Stimulated activated CD8-positive, alpha-beta memory T cell treated with anti-CD3 and anti-CD28 coated beads, Interleukin-4, amount 100 ng/mL, for 24 hours (primary cell): Measurements from ENCODE around the gene PAX7.
"Not testable (repeated sequence)": the region's sequence is repeated elsewhere in the genome, so short reads cannot be mapped to it uniquely, and the experiment has no call there.

Experiments used
- DNase-seq: peaks from one replicate; pipeline ENCODE4 v3.0.0-alpha.2; 2020; ENCODE audit warnings: low read depth

Gene PAX7

DNA sequence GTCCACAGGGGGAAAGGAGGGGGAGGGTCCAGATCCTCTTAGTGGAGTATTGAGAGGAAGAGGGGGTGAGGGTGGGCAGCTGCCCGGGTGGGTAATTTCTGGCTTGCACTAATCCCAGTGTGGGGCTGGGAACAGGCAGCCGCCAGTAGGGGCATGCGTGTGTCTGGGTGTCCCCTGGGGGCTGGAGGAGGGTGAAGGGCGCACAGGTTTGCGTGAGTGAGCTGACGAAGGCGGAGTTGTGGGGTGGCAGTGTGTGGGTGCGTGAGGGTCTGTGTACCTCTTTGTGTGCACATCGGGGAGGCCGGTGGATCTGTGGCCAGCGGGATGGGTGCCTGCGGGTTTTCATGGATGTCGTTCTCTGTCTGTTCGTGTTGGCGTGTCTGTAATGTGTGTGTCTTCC lies 97.3 kb downstream of the PAX7 start:
- DNase-seq, result no peak

DNA sequence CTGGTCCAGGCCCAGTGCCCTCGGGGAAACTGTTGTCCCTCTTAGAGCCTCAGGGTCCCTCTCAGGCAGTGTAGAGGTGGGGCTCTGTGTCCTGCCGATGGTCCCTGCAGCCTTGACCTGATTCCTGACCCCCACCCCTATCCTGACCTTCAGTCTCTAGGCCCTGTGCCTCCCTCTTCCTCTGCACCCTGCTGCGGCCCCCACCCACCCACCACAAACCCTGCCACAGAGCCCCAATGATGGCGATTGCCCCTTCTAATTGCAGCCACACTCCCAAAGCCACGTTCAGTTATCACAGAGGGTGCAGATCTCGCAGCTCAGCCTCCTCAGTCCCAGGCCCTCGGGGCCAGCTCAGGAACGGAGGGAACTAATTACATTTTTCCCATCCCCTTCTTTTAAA lies 99.7 kb downstream of the PAX7 start:
- DNase-seq, result no peak

DNA sequence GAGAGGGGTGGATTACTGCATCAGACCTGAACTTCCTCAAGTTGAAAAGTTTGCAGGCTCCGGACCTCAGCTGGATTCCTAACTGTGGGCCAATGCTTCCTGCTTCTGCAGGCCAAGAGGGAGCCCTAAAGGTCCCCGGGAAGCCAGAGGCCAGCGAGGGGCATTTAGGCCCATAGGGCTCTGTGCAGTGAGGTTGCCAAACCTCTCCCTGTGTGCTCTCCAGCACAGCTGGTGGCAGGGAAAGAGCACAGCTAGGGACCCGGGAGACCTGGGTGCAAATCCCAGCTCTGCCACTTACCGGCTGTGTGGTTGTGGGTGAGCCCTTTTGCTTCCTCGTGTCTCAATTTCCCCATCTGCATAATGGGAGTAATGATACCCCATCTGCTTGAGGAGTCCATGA lies 100.5 kb downstream of the PAX7 start:
- no peak for DNase-seq

DNA sequence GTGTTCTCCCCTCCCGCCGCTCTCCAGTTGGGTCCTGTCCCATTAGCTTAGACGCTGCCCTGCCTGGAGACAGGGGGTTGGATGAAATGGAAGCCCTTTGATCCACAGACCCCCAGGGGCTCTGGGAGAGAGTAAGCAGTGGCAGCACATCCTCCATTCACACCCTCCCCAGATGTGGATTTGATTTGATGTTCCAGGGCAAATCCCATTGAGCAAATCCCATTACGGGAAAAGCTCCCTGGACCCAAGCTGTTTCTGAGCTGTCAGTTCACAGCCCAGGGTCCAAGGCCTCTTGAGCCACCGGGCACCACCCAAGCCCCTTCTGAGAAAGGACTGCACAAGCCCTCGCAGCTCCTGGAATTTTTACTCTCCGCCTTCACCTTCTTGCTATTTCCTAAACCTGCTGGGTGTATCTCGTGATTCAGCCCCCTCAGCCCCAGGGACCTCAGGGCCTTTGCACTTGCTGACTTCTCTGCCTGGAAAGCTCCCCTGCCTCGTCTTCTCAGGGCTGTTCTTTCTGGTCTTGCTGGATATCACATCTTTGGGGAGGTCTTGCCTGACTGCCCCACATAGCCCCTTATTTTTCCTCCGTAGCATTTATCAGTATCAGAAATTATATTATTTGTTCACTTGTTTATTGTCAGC lies 101.1 kb downstream of the PAX7 start:
- no peak for DNase-seq

DNA sequence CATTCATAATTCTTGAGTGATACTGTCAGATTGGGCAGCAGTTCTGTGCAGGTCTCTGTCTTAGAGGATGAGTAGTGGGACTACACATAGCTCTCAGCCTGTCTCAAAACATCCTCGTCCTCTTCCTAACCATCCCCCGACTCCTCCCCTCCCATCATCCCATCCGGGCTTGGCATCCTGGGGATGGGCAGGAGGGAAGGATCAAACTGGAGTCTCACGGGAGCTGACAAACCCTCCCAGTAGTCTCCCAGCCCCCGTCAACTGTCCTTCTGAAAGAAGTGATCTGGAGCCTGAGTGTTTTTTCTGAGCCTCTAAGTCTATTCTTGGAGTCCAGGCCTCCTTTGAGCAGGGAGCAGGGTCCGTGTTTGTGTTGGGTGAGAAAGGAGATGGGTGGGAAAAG lies 102.0 kb downstream of the PAX7 start:
- DNase-seq, result no peak

DNA sequence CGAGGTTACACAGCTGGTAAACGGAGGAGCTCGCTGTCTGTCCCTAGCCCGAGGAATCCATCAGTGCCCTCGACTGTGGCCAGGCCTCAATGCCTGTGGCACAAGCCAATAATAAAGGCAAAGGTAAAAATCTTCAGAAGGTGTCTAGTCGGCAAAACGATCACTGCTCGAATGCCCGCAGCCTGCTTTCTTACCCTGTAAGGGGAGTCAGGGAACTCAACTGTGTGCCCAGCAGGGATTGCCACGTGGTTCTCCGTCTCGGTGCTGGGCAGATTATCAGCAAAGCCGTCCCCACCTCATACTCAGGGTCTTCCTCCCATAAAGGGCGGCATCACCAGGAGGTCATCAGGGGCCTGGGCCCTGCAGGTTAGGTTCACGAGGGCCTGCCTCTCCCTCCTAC lies 103.4 kb downstream of the PAX7 start:
- DNase-seq, result no peak

DNA sequence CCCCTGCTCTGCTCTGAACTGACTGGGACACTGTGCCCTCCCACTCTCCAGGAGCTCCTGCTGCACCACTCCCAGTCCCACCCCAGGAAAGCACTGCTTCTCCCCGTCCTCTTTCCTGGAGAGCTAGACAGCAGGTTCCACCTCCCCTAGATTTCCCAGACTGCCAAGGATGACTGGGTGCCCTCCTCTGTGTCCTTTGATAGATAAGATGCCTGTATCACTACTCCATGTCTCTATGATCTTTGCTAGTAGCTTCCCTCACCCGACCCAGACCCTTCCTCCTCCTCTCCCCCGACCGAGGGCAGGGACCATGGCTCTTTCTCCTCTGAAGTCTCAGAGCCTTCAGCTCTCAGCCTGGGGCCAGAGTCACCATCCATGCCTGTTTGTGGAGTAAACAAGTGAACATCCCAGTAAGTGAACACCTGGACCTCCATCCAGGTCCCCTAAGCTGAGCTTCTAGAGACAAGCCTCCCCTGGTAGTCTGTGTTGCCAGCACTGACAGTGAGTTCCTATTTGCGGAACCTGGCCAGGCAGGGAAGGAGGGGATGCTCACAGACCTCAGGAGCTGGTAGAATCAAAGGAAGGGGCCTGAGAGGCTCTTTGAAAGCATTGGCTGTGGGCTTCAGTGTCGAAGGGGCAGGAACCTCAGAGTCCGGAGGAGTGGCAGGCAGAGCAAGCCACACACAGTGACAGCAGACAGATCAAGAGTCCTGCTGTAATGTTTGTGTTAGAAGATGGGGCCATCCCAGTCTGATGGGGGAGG lies 104.0 kb downstream of the PAX7 start:
- no peak for DNase-seq

DNA sequence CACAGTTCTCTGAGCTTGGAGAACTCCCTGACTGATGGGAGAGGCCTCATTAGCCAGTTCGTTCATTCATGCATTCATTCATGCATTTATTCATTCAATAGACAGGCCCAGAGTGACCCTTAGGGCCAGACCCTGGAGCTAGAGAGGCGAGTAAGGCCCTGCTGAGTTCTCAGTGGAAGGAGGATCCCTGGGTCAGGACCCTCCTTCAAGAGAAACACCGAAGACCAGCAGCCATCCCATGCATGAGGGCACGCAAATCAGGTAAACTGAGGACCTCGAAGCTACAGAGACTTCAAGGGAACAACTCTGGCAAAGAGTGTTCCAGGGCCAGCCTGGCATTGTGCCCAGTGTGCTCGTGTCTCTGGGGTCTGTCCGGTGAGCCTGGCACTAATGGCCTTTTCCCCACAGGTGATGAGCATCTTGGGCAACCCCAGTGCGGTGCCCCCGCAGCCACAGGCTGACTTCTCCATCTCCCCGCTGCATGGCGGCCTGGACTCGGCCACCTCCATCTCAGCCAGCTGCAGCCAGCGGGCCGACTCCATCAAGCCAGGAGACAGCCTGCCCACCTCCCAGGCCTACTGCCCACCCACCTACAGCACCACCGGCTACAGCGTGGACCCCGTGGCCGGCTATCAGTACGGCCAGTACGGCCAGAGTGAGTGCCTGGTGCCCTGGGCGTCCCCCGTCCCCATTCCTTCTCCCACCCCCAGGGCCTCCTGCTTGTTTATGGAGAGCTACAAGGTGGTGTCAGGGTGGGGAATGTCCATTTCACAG lies 104.8 kb downstream of the PAX7 start:
- DNase-seq, result no peak

DNA sequence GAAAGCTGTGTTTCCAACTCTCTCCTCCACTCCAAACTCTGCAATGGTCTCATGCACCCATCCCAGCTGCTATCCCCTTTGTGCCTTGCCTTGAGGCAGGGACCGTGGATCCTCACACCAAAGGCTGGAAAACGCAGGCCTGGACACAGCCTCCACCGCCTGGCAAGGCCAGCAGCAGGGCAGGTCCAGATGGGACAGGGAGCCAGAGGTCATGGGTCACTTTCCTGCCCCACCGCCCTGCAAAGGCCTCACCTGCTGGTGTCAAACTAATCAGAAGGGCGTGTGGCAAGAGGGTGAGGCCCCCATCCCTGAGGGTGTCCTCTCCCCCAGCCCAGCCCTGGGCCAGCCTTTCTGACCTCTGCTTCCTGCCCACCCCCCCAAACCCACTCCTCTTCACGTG lies 106.3 kb downstream of the PAX7 start:
- no peak for DNase-seq

DNA sequence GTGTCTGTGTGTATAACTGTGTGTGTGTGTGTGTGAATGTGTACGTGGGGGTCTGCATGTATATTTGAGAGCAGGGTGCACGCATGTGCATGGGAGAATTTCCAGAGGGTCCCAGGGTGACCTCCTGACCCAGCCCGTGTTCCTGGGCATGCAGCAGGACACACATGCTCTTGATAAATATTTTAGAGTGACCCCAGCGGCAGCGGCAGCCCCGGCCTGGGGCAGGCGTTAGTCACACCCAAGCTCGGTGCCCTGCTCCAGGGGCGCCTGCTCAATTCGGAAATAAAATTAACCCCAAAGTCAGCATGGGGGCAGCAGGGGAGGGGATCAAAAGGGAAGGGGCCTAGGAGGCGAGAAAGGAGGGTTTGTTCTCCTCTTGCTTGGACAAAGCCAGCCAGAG lies 107.5 kb downstream of the PAX7 start:
- no peak for DNase-seq

DNA sequence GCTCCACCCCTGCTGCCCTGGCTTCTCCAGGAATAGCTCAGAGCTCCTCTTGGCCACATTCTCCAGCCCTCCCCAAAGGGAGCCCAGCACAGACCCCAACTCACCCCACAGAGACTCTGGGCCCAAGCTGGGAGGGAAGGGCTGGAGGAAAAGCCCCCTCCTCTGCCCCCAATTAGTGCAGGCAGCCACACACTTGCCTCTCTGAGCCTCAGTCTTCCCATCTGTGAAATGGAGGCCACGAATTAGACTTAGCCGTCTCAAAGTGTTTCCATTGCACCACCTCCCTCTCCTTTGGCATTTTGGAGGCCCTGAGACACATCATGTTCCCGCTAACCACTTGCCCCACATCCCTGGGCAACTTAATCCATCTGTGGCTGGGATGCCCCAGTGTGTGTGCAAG lies 108.0 kb downstream of the PAX7 start:
- no peak for DNase-seq

DNA sequence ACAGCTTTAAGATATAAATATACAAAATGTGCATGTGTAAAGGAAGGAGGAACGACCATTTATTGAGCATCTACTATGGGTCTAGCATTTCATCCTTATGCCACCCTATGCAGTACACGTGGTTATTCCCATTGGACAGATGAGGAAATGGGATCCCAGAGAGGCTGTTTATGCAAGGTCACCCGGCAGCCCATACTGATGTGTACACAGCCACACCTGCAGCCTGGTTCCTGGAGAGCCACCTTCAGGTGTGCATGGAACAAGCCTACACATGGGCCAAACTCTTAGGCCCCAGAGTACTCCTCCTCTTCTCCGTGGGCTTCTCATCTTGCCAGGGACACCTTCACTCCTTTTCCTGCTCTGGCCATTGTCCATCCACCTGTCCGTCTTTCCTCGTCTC lies 108.8 kb downstream of the PAX7 start:
- DNase-seq, result no peak

DNA sequence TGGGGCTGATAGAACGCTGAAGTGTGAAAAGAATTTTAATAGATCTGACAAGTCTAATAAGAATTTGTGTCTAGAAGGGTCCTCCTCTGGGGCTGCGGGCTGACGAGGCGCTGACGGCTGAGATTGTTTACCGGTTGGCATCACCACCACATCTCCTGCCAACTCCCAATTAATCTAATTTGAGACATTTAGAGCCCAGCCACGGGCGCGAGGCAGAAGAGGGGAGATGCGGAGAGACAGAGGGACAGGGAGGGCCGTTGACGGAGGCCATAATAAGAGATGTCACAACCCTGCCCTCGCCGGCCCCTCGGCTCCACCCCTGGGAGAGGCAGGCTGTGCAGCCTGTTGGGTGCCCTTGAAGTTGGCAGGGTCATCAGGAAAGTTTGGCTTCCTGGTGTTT lies 109.3 kb downstream of the PAX7 start:
- no peak for DNase-seq

DNA sequence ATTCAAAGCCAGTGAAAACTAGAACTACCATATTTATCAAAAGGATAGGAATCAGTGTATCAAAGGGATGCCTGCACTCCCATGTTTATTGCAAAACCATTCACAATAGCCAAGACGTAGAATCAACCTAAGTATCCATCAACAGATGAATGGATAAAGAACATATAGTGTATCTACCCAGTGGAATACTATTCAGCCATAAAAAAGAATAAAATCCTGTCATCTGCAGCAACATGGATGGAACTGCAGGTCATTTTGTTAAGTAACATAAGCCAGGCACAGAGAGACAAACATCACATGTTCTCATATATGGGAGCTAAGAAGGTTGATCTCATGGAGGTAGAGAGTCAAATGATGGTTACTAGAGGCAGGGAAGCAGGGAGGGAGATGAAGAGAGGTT lies 110.0 kb downstream of the PAX7 start:
- no peak for DNase-seq

DNA sequence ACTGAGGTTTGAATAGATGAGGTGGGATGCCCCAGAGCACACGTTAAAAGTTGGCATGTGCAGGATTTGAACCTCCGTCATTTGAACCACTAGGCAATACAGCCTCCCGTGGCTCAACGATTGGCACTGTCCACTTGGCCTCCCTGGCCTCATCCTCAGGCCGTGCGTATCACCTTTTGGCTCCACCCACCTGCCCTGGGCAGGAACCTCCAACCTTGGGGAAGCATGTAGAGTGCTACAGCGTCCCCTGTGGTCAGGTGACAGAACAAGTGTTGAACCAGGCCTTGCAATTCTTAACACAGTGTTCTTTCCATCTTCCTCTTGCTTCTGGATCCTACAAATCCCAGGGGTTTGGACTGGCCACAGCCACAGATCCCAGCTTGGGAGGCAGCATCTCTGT lies 112.6 kb downstream of the PAX7 start:
- DNase-seq, result no peak

DNA sequence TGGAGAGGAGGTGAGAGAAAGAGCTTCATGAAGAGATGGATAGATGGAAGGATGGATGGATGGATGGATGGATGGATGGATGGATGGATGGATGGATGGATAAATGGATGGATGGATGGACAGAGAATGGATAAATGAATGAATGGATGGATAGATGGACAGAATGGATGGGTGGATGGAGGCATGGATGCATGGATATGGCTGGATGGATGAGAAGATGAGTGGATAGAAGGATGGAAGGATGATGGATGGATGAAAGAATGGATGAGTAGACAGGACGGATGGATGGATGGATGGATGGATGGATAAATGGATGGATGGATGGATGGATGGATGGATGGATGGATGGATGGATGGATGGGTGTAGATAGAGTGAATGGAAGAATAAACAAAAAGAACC lies 113.7 kb downstream of the PAX7 start:
- not testable (repeated sequence) for DNase-seq

DNA sequence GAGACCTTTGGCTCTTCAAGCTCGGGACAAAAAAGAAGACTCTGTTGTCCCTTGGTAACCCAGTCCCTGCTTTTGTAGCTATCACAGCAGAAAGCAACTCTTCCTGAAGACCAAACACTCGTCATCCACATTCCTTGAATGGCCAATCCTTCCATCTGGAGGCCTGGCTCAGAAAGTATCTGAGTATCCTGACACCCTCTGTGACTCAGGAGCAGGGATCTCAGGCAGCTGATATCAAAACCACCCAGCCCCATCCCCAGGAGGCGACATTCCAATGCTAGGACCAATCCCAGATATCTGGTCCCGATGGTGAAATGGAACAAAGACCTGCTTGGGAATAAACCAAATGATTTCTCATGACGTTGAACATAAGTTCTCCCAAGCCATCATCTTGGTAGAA lies 116.3 kb downstream of the PAX7 start:
- DNase-seq, result no peak

DNA sequence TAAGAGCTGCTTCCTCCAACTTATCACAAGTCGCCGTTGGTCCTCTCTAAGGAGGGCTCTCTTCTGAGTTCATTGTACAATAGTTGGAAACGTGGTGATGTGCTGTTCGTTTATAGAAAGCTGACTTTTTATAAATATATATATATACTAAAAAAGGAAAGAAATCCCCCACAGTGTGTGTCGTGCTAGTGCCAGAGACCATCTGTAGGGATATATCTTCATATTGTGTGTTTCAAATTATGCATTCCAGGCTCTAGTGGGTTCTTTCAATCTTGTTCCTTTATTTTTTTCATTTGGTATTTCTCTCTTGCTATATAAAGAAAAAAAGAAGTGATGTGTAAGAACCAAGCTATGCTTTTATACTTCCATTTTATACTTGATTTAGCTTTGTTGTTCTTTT lies 117.0 kb downstream of the PAX7 start:
- DNase-seq, result no peak

DNA sequence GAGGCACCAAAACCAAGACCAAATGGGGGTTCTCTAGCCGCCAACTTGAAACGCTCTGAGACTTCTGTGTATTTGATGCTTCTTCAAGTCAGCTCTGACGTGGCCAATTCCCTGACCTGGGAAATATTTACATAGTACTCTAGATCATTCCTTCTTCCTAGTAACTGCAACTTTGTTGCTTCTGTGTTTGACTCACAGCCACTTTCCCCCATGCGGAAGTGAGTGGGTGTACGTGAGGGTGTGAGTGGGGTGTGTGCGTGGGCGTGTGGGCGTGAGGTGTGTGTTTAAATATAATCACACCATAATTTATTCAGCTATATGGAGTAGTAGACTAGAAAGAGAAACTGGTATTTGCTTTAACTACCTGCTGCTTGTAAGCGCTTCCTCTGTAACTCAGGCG lies 117.8 kb downstream of the PAX7 start:
- DNase-seq, result no peak

DNA sequence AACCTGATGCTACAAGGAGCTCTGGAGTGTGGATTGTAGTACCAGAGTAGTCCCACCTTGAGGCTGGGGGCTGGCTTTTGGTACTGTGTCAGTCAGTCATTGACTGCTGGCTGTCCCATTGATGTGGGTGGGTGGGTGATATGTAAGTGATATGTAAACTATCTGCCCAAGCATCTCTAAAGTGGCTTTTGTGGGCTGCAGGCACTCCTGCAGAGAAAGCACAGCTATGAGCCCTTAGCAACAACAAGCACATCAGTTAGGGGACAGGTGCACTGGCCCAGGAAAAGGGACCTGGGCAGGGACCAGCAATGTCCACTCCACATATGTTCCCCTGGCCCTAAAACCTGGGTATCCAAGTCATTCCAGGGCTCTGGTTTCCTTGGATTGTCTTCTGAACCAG lies 118.9 kb downstream of the PAX7 start:
- no peak for DNase-seq

DNA sequence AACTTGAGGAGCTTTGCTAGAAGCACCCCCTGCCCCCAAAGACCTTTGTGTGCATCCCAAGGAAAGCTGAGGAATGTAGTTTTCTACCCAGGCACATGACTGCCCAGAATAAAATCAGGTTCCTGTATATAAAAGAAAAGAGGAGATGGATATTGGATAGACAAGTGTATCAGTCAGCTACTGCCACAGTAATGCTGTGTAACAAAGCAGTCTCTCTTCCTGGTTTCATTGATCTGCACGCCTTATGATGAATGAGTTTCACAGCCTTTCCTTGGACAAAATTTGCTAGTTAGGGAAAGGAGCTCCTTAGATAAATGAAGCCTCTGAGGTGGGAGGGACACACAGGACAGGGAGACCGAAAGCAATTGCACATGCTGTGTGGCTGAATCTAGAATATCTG lies 120.0 kb downstream of the PAX7 start:
- DNase-seq, result no peak

DNA sequence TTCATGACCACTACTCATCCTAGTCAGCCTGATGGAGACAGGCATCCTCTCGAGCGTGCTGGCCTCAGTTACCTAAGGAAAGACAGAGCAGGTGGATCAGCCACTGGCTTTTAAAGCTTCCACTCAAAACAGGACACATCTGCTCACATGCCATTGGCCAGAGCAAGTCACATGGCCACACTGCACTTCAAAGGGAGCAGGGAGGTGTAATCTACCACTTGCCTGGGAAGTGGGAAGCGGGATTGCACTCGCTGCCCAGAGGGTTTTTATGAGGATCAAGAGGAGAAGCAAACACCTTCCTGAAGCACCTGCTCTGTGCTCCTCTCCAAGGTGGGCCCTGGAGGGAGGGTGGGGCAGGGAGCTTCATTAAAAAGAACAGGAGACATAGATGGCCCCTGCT lies 120.8 kb downstream of the PAX7 start:
- DNase-seq, result no peak

DNA sequence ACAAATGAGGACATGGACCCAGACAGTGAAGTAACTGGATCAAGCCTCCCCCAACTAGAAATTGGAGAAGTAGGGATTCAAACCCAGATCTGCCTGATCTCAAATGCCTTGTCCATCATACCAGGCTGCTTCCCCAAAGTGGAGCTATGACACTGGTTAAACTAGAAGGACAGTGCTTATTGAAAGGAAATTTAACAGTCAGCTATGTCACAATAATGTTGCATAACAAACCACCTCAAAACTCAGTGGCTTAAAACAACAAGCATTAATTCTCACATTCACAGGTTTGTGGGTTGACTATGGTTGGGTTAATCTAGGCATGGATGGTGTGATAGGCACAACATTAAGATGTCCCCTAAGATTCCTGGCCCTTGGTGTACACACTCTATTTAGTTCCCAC lies 121.8 kb downstream of the PAX7 start:
- no peak for DNase-seq
